Posterior vena cava (tissue), 2 donors: ENCODE data around the gene TFB1M. TPM values are rescaled to one million over a fixed set of nuclear protein-coding genes. Genes with fewer than 3 reads are reported as not detected.
"Not testable (repeated sequence)": the region's sequence is repeated elsewhere in the genome, so short reads cannot be mapped to it uniquely, and the experiment has no call there.

Experiments used
- DNase-seq: peaks from one replicate; pipeline ENCODE4 v3.0.0-alpha.2; 2020; ENCODE audit warnings: low spot score
- intact Hi-C, 2 donors: fragments of 100-400 bp; cut with DNase I; formaldehyde crosslinking; loops; one replicate each; pipeline versions ENCODE4 v1.14.1 to v1.14.2; 2022 to 2023
- total RNA-seq, 2 donors: library from RNA; stranded (reverse); fragmentation: NEBNext Ultra II Directional; extraction: Animal tissue kit (Norgen Biotek cat#: 25700); gene quantifications; one replicate each; pipeline ENCODE4 v1.2.1, GENCODE V29; 2021
- donor health status: DM: yes; HTN: yes; CAD: no.
- donor health status: DM: yes; HTN: yes; CAD: no.

TFB1M gene
- total RNA-seq, 2 donors from 2014 or later: 18.6 to 19.2 TPM

DNA sequence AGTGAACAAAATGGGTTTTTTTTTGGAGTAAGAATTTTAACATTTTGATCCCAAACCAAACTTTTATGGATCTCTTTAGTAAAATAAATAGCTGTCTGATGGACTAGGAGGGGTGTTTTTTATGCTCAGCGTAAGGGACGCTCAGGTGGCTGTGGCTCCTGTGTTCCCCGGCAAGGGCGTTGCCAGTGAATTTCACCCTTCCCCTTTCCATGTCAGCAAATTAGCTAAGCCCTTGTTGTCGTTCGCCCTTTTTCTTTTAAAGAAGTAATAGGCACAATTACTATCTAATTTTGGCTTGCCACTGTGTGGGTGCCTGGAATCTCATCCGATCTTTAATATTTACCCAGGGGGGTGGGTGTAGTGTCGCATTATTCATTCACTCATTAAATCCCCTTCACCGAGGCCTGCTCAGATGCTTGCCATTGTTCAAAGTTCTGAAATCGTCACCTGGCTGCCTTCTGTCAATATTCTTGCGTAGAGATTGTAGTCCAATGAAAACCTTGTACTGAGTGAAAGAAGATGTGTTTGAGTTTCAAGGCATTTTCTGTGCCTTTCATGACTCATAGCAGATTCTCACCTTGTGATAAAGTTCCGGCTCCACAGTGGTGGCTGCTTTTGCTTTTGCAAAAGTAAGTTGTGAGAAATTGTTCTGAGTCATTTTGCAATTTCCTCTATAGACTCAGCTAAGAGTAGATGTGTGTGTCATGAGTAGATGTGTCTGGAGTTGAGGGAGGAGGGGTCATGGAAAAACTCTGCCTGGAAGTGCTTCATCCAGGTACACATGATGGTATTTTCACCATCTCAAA is 90.4 kb downstream of the TFB1M start:
- intact Hi-C loops: no loop called here
- no peak for DNase-seq

DNA sequence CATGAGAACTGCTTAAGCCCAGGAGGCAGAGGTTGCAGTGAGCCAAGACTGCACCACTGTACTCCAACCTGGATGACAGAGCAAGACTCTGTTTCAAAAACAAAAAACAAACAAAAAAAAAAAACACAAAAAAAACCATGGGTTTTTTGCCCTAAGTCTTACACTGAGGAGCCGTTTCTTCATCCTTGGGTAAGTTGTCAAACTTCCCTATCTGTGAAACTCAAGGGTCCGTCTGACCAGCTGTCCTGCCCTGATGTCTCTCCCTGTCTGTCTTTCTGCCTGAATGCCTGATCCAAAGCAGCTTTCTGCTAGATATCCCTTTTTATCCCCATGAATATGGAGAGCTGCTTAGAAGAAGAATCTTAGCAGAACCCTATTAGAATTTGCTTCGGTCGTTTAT is 91.8 kb downstream of the TFB1M start:
- intact Hi-C loops: no loop called here
- no peak for DNase-seq

- intact Hi-C loops: no loop called here
- DNase-seq: no peak
Measured at GRCh38 chr6:155221086-155221485, 93.2 kb downstream of the TFB1M start.

- no peak for DNase-seq
- intact Hi-C loops: no loop called here
Measured at GRCh38 chr6:155219858-155220301, 94.4 kb downstream of the TFB1M start.

GRCh38 chr6:155219299-155219698 is 95.0 kb downstream of the TFB1M start:
- intact Hi-C loops: no loop called here
- DNase-seq: no peak

- DNase-seq, intact Hi-C loops: not testable (repeated sequence)
Measured at GRCh38 chr6:155218711-155219110, 95.6 kb downstream of the TFB1M start.

- intact Hi-C loops: no loop called here
- DNase-seq: no peak
Measured at GRCh38 chr6:155216312-155217046, 97.8 kb downstream of the TFB1M start.

DNA sequence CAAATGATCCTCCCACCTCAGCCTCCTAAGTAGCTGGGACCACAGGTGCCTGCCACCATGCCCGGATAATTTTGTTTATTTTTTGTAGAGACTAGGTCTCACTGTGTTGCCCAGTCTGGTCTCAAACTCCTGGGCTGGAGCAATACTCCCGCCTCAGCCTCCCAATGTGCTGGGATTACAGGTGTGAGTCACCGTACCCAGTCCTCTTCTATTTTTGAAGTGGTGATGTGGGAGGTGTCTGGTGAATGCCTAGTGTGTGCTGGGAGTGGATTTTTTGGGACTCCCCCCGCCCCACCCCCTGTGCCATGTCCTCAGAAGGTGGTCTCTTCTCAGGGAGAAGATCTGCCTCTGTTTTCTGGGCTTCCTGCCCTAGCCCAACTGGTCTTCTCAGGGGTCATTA is 98.4 kb downstream of the TFB1M start:
- intact Hi-C loops: no loop called here
- DNase-seq: no peak

GRCh38 chr6:155213611-155214372 is 100.5 kb downstream of the TFB1M start:
- no peak for DNase-seq
- intact Hi-C loops: no loop called here

GRCh38 chr6:155212616-155213380 is 101.5 kb downstream of the TFB1M start:
- intact Hi-C loops: no loop called here
- no peak for DNase-seq

- no peak for DNase-seq
- intact Hi-C loops: no loop called here
Measured at GRCh38 chr6:155212106-155212505, 102.2 kb downstream of the TFB1M start.

DNA sequence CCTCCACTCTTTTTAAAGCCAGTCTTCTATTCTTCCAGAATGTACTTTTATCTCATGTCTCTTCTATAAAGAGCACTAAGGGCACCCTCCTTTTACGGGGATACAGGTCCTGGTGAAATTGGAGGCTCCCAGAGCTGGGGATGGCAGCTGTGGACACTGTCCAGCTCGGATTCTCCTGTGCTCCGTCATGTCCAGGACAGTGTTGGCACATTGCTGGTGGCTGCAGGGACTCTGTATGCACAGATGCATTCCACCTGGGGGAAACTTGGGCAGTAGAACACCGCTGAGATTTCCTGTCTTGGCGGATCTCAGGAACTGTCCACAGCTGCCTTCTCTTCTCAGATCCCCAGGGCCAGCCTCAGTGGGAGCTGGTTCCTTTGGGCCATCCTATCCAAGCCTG is 107.1 kb downstream of the TFB1M start:
- intact Hi-C loops: no loop called here
- no peak for DNase-seq

Other genes with a start within 250 kb of the TFB1M start
- not detected for gene CLDN20, start 50.5 kb downstream of the TFB1M start, total RNA-seq
- gene NOX3, start 141.4 kb upstream of the TFB1M start, total RNA-seq: not detected